ENCODE measurements around the gene MRPL11. TPM values are rescaled to one million over a fixed set of nuclear protein-coding genes. Genes with fewer than 3 reads are reported as not detected.

MRPL11 gene
- polyA plus RNA-seq, 1 donor (not counting 4 experiments of a cell fraction or from before 2014, with no cell fraction given) = 51.7 TPM

GRCh38 chr11:66426314-66426713, 12.3 kb downstream of the MRPL11 start:
- TF ChIP-seq CTCF (optimal IDR thresholded peaks at IDR 0.05 in 1 of 3, IDR thresholded peaks at IDR 0.05 in 1 of 3, conservative IDR thresholded peaks at IDR 0.05 in 1 of 3; ENCODE audit: extremely low read depth in 1 of 3, insufficient read depth in 2 of 3, low read length in 3 of 3) = no peak
- TF ChIP-seq EZH2 (IDR thresholded peaks at IDR 0.05; ENCODE audit: low read length) = no peak
- H3K4me1 ChIP-seq (ENCODE audit: control insufficient read depth, extremely low read depth, insufficient read depth, low read length) = no peaks in the 10 kb centered on the region
- DNase-seq (ENCODE audit: low read depth, low spot score) (no peak), FAIRE-seq (no peak)
- H3K9me1 ChIP-seq (ENCODE audit: control insufficient read depth, extremely low read depth, insufficient read depth, low read length) = no peaks in the 10 kb centered on the region
- H3K27me3 ChIP-seq (ENCODE audit: control insufficient read depth, extremely low read depth, insufficient read depth, low read length) = peaks cover under 1% of the 10 kb centered on the region
- dilution Hi-C loops (cut with MboI; ENCODE audit: extremely low pct_ligation_motif_present, low sequenced_read_pairs) = no loop called here
- no peak overlapping the region for H3K27ac ChIP-seq (ENCODE audit: control insufficient read depth, insufficient read depth, low read length)
- peaks cover 5% of the 10 kb centered on the region for H4K20me1 ChIP-seq (ENCODE audit: control insufficient read depth, extremely low read depth, insufficient read depth, low read length)
- no peaks in the 10 kb centered on the region for H3K9me3 ChIP-seq (ENCODE audit: control insufficient read depth, low read depth, low read length)
- H3K9ac ChIP-seq (ENCODE audit: control insufficient read depth, extremely low read depth, insufficient read depth, low read length) = no peak overlapping the region
- H3K36me3 ChIP-seq (ENCODE audit: control insufficient read depth in 2 of 2, extremely low read depth in 1 of 2, insufficient read depth in 2 of 2, low read length in 2 of 2) = no peaks in the 10 kb centered on the region
- no peak overlapping the region for H3K4me2 ChIP-seq (ENCODE audit: control insufficient read depth, extremely low read depth, insufficient read depth, low read depth, low read length)
- H3K79me2 ChIP-seq (ENCODE audit: control insufficient read depth, insufficient read depth, low read length) = no peaks in the 10 kb centered on the region
- no peak overlapping the region for H2AFZ ChIP-seq (ENCODE audit: control insufficient read depth, low read length)
- H3K4me3 ChIP-seq (ENCODE audit: control insufficient read depth in 2 of 3, extremely low read depth in 1 of 3, insufficient read depth in 2 of 3, low read depth in 1 of 3, low read length in 3 of 3) = no peak overlapping the region

- no peak for DNase-seq (ENCODE audit: low read depth, low spot score)
- no peak for TF ChIP-seq EZH2 (IDR thresholded peaks at IDR 0.05; ENCODE audit: low read length)
- no peak for TF ChIP-seq CTCF (optimal IDR thresholded peaks at IDR 0.05 in 1 of 3, IDR thresholded peaks at IDR 0.05 in 1 of 3, conservative IDR thresholded peaks at IDR 0.05 in 1 of 3; ENCODE audit: extremely low read depth in 1 of 3, insufficient read depth in 2 of 3, low read length in 3 of 3)
- H3K4me3 ChIP-seq (ENCODE audit: control insufficient read depth in 2 of 3, extremely low read depth in 1 of 3, insufficient read depth in 2 of 3, low read depth in 1 of 3, low read length in 3 of 3) = no peak overlapping the region
- no peaks in the 10 kb centered on the region for H3K36me3 ChIP-seq (ENCODE audit: control insufficient read depth in 2 of 2, extremely low read depth in 1 of 2, insufficient read depth in 2 of 2, low read length in 2 of 2)
- no peaks in the 10 kb centered on the region for H3K79me2 ChIP-seq (ENCODE audit: control insufficient read depth, insufficient read depth, low read length)
- no peak overlapping the region for H3K9ac ChIP-seq (ENCODE audit: control insufficient read depth, extremely low read depth, insufficient read depth, low read length)
- no peak overlapping the region for H2AFZ ChIP-seq (ENCODE audit: control insufficient read depth, low read length)
- dilution Hi-C loops (cut with MboI; ENCODE audit: extremely low pct_ligation_motif_present, low sequenced_read_pairs) = no loop called here
- peak; percentile 32 for FAIRE-seq
- no peaks in the 10 kb centered on the region for H3K9me3 ChIP-seq (ENCODE audit: control insufficient read depth, low read depth, low read length)
- H3K27ac ChIP-seq (ENCODE audit: control insufficient read depth, insufficient read depth, low read length) = no peak overlapping the region
- H3K4me2 ChIP-seq (ENCODE audit: control insufficient read depth, extremely low read depth, insufficient read depth, low read depth, low read length) = no peak overlapping the region
- H4K20me1 ChIP-seq (ENCODE audit: control insufficient read depth, extremely low read depth, insufficient read depth, low read length) = peaks cover 13% of the 10 kb centered on the region
- peaks cover 5% of the 10 kb centered on the region for H3K4me1 ChIP-seq (ENCODE audit: control insufficient read depth, extremely low read depth, insufficient read depth, low read length)
- no peaks in the 10 kb centered on the region for H3K9me1 ChIP-seq (ENCODE audit: control insufficient read depth, extremely low read depth, insufficient read depth, low read length)
- peaks cover 27% of the 10 kb centered on the region for H3K27me3 ChIP-seq (ENCODE audit: control insufficient read depth, extremely low read depth, insufficient read depth, low read length)
Measured at GRCh38 chr11:66421492-66422205, 17.0 kb downstream of the MRPL11 start.
